Keratinocyte (primary cell): ENCODE data around the gene BDKRB2. TPM values are rescaled to one million over a fixed set of nuclear protein-coding genes. Genes with fewer than 3 reads are reported as not detected.

Experiments
- DNase-seq: peaks from one replicate; pipeline ENCODE4 v3.0.0-alpha.2; 2011; ENCODE audit warnings: low read depth, missing footprints, low spot score
- FAIRE-seq: peaks from 2 replicates; lab custom pipeline; 2011; peaks lifted over from hg19 to GRCh38; lab: Jason Lieb, UNC
- H2AFZ ChIP-seq: 2 replicates; pipeline ENCODE4 v1.6.0; 2012; ENCODE audit warnings: low read length, control low read depth, inconsistent platforms; ENCODE audit not compliant: control insufficient read depth
- H3K27ac ChIP-seq: 2 replicates; pipeline ENCODE4 v1.5.1; 2011; ENCODE audit warnings: low read length; ENCODE audit not compliant: control insufficient read depth, insufficient read depth
- H3K27me3 ChIP-seq: 3 replicates; pipeline ENCODE4 v1.6.0; 2011; ENCODE audit warnings: low read length; ENCODE audit not compliant: control insufficient read depth, insufficient read depth; ENCODE audit errors: extremely low read depth
- H3K36me3 ChIP-seq, 2 experiments: 2 replicates in 1 of 2; 3 replicates in 1 of 2; pipeline ENCODE4 v1.5.1; 2011; ENCODE audit warnings: low read length in 2 of 2, mild to moderate bottlenecking in 1 of 2; ENCODE audit not compliant: control insufficient read depth in 2 of 2, insufficient read depth in 2 of 2; ENCODE audit errors: extremely low read depth in 1 of 2
- H3K4me1 ChIP-seq: 3 replicates; pipeline ENCODE4 v1.5.1; 2011; ENCODE audit warnings: low read length; ENCODE audit not compliant: control insufficient read depth, insufficient read depth; ENCODE audit errors: extremely low read depth
- H3K4me2 ChIP-seq: 3 replicates; pipeline ENCODE4 v1.6.0; 2011; ENCODE audit warnings: low read depth, low read length; ENCODE audit not compliant: control insufficient read depth, insufficient read depth; ENCODE audit errors: extremely low read depth
- H3K4me3 ChIP-seq, 3 experiments: fragments of 200-600 bp in 1 of 3; sonication (generic) in 1 of 3; 2 replicates in 2 of 3; 3 replicates in 1 of 3; pipeline ENCODE4 v1.5.1; 2011 to 2016; ENCODE audit warnings: low read length in 3 of 3, mild to moderate bottlenecking in 3 of 3, control low read depth in 2 of 3, inconsistent platforms in 1 of 3, low read depth in 1 of 3, mixed read lengths in 1 of 3, mixed run types in 1 of 3, moderate library complexity in 1 of 3; ENCODE audit not compliant: control insufficient read depth in 2 of 3, insufficient read depth in 2 of 3; ENCODE audit errors: extremely low read depth in 1 of 3
- H3K79me2 ChIP-seq: 2 replicates; pipeline ENCODE4 v1.6.0; 2012; ENCODE audit warnings: low read length; ENCODE audit not compliant: control insufficient read depth, insufficient read depth
- H3K9ac ChIP-seq: 3 replicates; pipeline ENCODE4 v1.6.0; 2011; ENCODE audit warnings: low read length; ENCODE audit not compliant: control insufficient read depth, insufficient read depth; ENCODE audit errors: extremely low read depth
- H3K9me1 ChIP-seq: 3 replicates; pipeline ENCODE4 v1.6.0; 2011; ENCODE audit warnings: low read length; ENCODE audit not compliant: control insufficient read depth, insufficient read depth; ENCODE audit errors: extremely low read depth
- H3K9me3 ChIP-seq: 2 replicates; pipeline ENCODE4 v1.5.1; 2012; ENCODE audit warnings: low read depth, low read length; ENCODE audit not compliant: control insufficient read depth
- H4K20me1 ChIP-seq: 3 replicates; pipeline ENCODE4 v1.6.0; 2011; ENCODE audit warnings: low read length; ENCODE audit not compliant: control insufficient read depth, insufficient read depth; ENCODE audit errors: extremely low read depth
- CTCF ChIP-seq, 3 experiments: IDR thresholded peaks in 1 of 3; conservative IDR thresholded peaks in 1 of 3; optimal IDR thresholded peaks in 1 of 3; 2 replicates in 2 of 3; 3 replicates in 1 of 3; pipeline versions ENCODE3 to v1.5.1; 2011; ENCODE audit warnings: low read length in 3 of 3, mild to moderate bottlenecking in 3 of 3, moderate library complexity in 2 of 3, control low read depth in 1 of 3, inconsistent platforms in 1 of 3; ENCODE audit not compliant: insufficient read depth in 2 of 3; ENCODE audit errors: extremely low read depth in 1 of 3
- EZH2 ChIP-seq: IDR thresholded peaks from one replicate; pipeline ENCODE4 v1.6.1; 2012; ENCODE audit warnings: inconsistent platforms, mild to moderate bottlenecking, low read length, moderate library complexity
- dilution Hi-C: fragments of 300-500 bp; cut with MboI; formaldehyde crosslinking; loops from one replicate; pipeline ENCODE4 v1.7.0; 2020; ENCODE audit warnings: low sequenced_read_pairs; ENCODE audit not compliant: extremely low pct_ligation_motif_present
- polyA plus RNA-seq, 5 experiments: library from polyadenylated mRNA; depleted of rRNA in 3 of 5; stranded (reverse) in 3 of 5; stranded (forward) in 1 of 5; unstranded in 1 of 5; fragments of >200 nt; gene quantifications; 1 replicate in 1 of 5; 2 replicates in 3 of 5; 3 replicates in 1 of 5; pipeline versions ENCODE4 v1.2.1 to v1.2.3, GENCODE V29; 2011 to 2012; ENCODE audit warnings: missing spikeins in 2 of 5, low read depth in 1 of 5, low replicate concordance in 1 of 5

Gene BDKRB2
- polyA plus RNA-seq, 1 donor (not counting 4 experiments of a cell fraction or from before 2014, with no cell fraction given): 13.2 TPM

GRCh38 chr14:96229315-96229714 lies 24.7 kb downstream of the BDKRB2 start:
- H3K27ac ChIP-seq: no peak overlapping the region
- peaks cover 27% of the 10 kb centered on the region for H3K4me1 ChIP-seq
- no peak overlapping the region for H3K4me2 ChIP-seq
- no peaks in the 10 kb centered on the region for H3K9me1 ChIP-seq
- DNase-seq (no peak), FAIRE-seq (peak; percentile 51)
- peaks cover 0 to 3% of the 10 kb centered on the region in 2 experiments for H3K36me3 ChIP-seq
- no peak for TF ChIP-seq EZH2
- TF ChIP-seq CTCF (optimal IDR thresholded peaks at IDR 0.05 in 1 of 3, IDR thresholded peaks at IDR 0.05 in 1 of 3, conservative IDR thresholded peaks at IDR 0.05 in 1 of 3; ENCODE audit: extremely low read depth in 1 of 3, insufficient read depth in 2 of 3, low read length in 3 of 3): no peak
- no peaks in the 10 kb centered on the region for H3K27me3 ChIP-seq
- H3K79me2 ChIP-seq: peaks cover 2% of the 10 kb centered on the region
- dilution Hi-C loops: no loop called here
- no peaks in the 10 kb centered on the region for H3K9me3 ChIP-seq
- no peak overlapping the region for H2AFZ ChIP-seq
- H3K4me3 ChIP-seq: no peak overlapping the region
- H4K20me1 ChIP-seq: no peaks in the 10 kb centered on the region
- H3K9ac ChIP-seq: no peak overlapping the region

DNA sequence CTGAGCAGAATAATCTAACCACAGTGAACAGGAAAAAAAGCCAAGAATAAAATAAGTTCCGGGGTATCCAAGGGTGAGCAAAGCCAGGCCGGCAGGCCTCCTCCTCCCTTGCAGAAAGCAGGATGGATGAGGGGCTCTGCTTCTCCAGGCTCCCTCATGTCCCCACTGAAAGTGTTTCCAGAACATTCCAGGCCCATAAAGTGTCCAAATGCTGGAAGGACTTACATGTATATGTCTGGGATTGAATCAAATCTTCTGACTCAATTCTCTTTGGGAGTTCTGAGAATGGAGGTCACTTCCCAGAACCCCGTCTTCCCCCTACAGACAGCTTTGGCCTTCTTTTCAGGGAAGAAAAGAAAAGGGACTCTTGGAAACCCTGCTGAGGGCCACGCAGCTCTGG lies 26.4 kb downstream of the BDKRB2 start:
- Histone ChIP-seq H2AFZ (no peak overlapping the region), H3K4me3 (no peak overlapping the region), H3K4me2 (no peak overlapping the region), H3K27ac (no peak overlapping the region), H3K36me3 (peaks cover 3% of the 10 kb centered on the region in 2 experiments), H3K9me1 (no peaks in the 10 kb centered on the region), H3K4me1 (peaks cover 10% of the 10 kb centered on the region), H3K9ac (no peak overlapping the region), H3K9me3 (no peaks in the 10 kb centered on the region), H4K20me1 (no peaks in the 10 kb centered on the region), H3K79me2 (peaks cover 2% of the 10 kb centered on the region), H3K27me3 (no peaks in the 10 kb centered on the region)
- dilution Hi-C loops: no loop called here
- no peak for DNase-seq
- no peak for TF ChIP-seq EZH2
- TF ChIP-seq CTCF (optimal IDR thresholded peaks at IDR 0.05 in 1 of 3, IDR thresholded peaks at IDR 0.05 in 1 of 3, conservative IDR thresholded peaks at IDR 0.05 in 1 of 3; ENCODE audit: extremely low read depth in 1 of 3, insufficient read depth in 2 of 3, low read length in 3 of 3): no peak
- no peak for FAIRE-seq
